DND-41 (cell line): ENCODE data around the gene TFG.

ENCODE experiments used
- ATAC-seq: fragments of 200-7000 bp; cut with Tn5 transposase; 3 replicates; pipeline ENCODE4 v1.9.1; 2021; ENCODE audit warnings: low read depth; ENCODE audit not compliant: insufficient read depth
- DNase-seq: peaks from one replicate; pipeline ENCODE4 v3.0.0-alpha.2; 2020
- H2AFZ ChIP-seq: 2 replicates; pipeline ENCODE4 v1.6.0; 2012; ENCODE audit warnings: low read depth, low read length
- H3K27ac ChIP-seq: 2 replicates; pipeline ENCODE4 v1.5.1; 2012; ENCODE audit warnings: low read length, inconsistent platforms
- H3K27me3 ChIP-seq: fragments of 200-600 bp; sonication (generic); 2 replicates; pipeline ENCODE4 v1.6.0; 2012; ENCODE audit warnings: low read length, mild to moderate bottlenecking, inconsistent platforms; ENCODE audit not compliant: insufficient read depth, poor library complexity
- H3K36me3 ChIP-seq: 2 replicates; pipeline ENCODE4 v1.5.1; 2012; ENCODE audit warnings: low read length, inconsistent platforms; ENCODE audit not compliant: insufficient read depth
- H3K4me1 ChIP-seq: 2 replicates; pipeline ENCODE4 v1.5.1; 2012; ENCODE audit warnings: mild to moderate bottlenecking, low read length; ENCODE audit not compliant: insufficient read depth
- H3K4me2 ChIP-seq: 2 replicates; pipeline ENCODE4 v1.6.0; 2012; ENCODE audit warnings: mild to moderate bottlenecking, moderate library complexity, low read length, inconsistent platforms; ENCODE audit not compliant: insufficient read depth
- H3K4me3 ChIP-seq, 2 experiments: fragments of 200-600 bp in 1 of 2; shearing (Covaris generic) in 1 of 2; 2 replicates each; pipeline ENCODE4 v1.5.1; 2012 to 2016; ENCODE audit warnings: inconsistent platforms in 2 of 2, low read length in 2 of 2, mild to moderate bottlenecking in 2 of 2, low read depth in 1 of 2, moderate library complexity in 1 of 2
- H3K79me2 ChIP-seq: 2 replicates; pipeline ENCODE4 v1.6.0; 2012; ENCODE audit warnings: low read length, inconsistent platforms; ENCODE audit not compliant: insufficient read depth
- H3K9ac ChIP-seq: 2 replicates; pipeline ENCODE4 v1.6.0; 2012; ENCODE audit warnings: low read depth, mild to moderate bottlenecking, inconsistent platforms, low read length, moderate library complexity
- H3K9me3 ChIP-seq: 2 replicates; pipeline ENCODE4 v1.5.1; 2012; ENCODE audit warnings: low read length, moderate library complexity, mild to moderate bottlenecking, inconsistent platforms; ENCODE audit not compliant: insufficient read depth, severe bottlenecking
- H4K20me1 ChIP-seq: 2 replicates; pipeline ENCODE4 v1.6.0; 2012; ENCODE audit warnings: low read length; ENCODE audit not compliant: insufficient read depth
- CTCF ChIP-seq: IDR thresholded peaks from 2 replicates; pipeline ENCODE4 v1.5.1; 2012; ENCODE audit warnings: borderline replicate concordance, low read length, moderate library complexity, mild to moderate bottlenecking; ENCODE audit not compliant: poor library complexity, severe bottlenecking; ENCODE audit errors: extremely low read depth
- EZH2 ChIP-seq: IDR thresholded peaks from 3 replicates; pipeline ENCODE4 v1.6.1; 2012; ENCODE audit warnings: borderline replicate concordance, low read depth, mild to moderate bottlenecking, moderate library complexity, low read length, inconsistent platforms; ENCODE audit not compliant: severe bottlenecking

The TFG gene

GRCh38 chr3:100696161-100696560, 13.1 kb upstream of the TFG start:
- H3K36me3 ChIP-seq, result no peaks in the 10 kb centered on the region
- no peak overlapping the region for H3K4me3 ChIP-seq
- H3K4me2 ChIP-seq, result no peak overlapping the region
- peaks cover 3% of the 10 kb centered on the region for H3K27me3 ChIP-seq
- H4K20me1 ChIP-seq, result no peaks in the 10 kb centered on the region
- DNase-seq (no peak), ATAC-seq (no peak)
- TF ChIP-seq EZH2 (no peak), CTCF (no peak)
- H3K27ac ChIP-seq, result no peak overlapping the region
- H2AFZ ChIP-seq, result no peak overlapping the region
- no peaks in the 10 kb centered on the region for H3K79me2 ChIP-seq
- H3K9ac ChIP-seq, result no peak overlapping the region
- H3K9me3 ChIP-seq, result no peaks in the 10 kb centered on the region
- H3K4me1 ChIP-seq, result no peaks in the 10 kb centered on the region

- Histone ChIP-seq H3K9ac (no peak overlapping the region), H3K4me3 (no peak overlapping the region), H4K20me1 (no peaks in the 10 kb centered on the region), H3K4me1 (no peaks in the 10 kb centered on the region), H3K27ac (no peak overlapping the region), H3K4me2 (no peak overlapping the region), H3K36me3 (no peaks in the 10 kb centered on the region), H3K9me3 (no peaks in the 10 kb centered on the region), H2AFZ (no peak overlapping the region), H3K27me3 (peaks cover 3% of the 10 kb centered on the region), H3K79me2 (no peaks in the 10 kb centered on the region)
- TF ChIP-seq EZH2 (no peak), CTCF (no peak)
- DNase-seq (no peak), ATAC-seq (no peak)
These were observed 12.1 kb upstream of the TFG start for GRCh38 chr3:100697172-100697571.

- TF ChIP-seq EZH2 (no peak), CTCF (no peak)
- Histone ChIP-seq H3K9me3 (no peaks in the 10 kb centered on the region), H3K4me2 (no peak overlapping the region), H3K9ac (no peak overlapping the region), H3K79me2 (no peaks in the 10 kb centered on the region), H3K27ac (no peak overlapping the region), H4K20me1 (no peaks in the 10 kb centered on the region), H3K36me3 (no peaks in the 10 kb centered on the region), H3K4me3 (no peak overlapping the region), H3K4me1 (no peaks in the 10 kb centered on the region), H3K27me3 (peaks cover 3% of the 10 kb centered on the region), H2AFZ (no peak overlapping the region)
- DNase-seq, result no peak
- ATAC-seq, result no peak
These were observed 11.5 kb upstream of the TFG start for GRCh38 chr3:100697723-100698285.

GRCh38 chr3:100698736-100699135, 10.6 kb upstream of the TFG start:
- no peak for TF ChIP-seq CTCF
- TF ChIP-seq EZH2, result no peak
- Histone ChIP-seq H3K27ac (no peak overlapping the region), H3K4me2 (no peak overlapping the region), H3K4me1 (no peaks in the 10 kb centered on the region), H3K9me3 (no peaks in the 10 kb centered on the region), H3K79me2 (no peaks in the 10 kb centered on the region), H4K20me1 (no peaks in the 10 kb centered on the region), H3K36me3 (no peaks in the 10 kb centered on the region), H3K27me3 (peaks cover 3% of the 10 kb centered on the region), H3K4me3 (no peak overlapping the region), H2AFZ (no peak overlapping the region), H3K9ac (no peak overlapping the region)
- ATAC-seq (no peak), DNase-seq (no peak)
